Thoracic aorta (tissue), 2 donors: ENCODE results near the gene HPN. TPM values are rescaled to one million over a fixed set of nuclear protein-coding genes. Genes with fewer than 3 reads are reported as not detected.
"Not testable (repeated sequence)": the region's sequence is repeated elsewhere in the genome, so short reads cannot be mapped to it uniquely, and the experiment has no call there.

Experiments
- ATAC-seq: fragments of 150-250 bp; one replicate; pipeline ENCODE4 v1.8.0; 2017; ENCODE audit warnings: low read depth; ENCODE audit not compliant: insufficient number of reproducible peaks, low FRiP score
- DNase-seq: peaks from one replicate; pipeline ENCODE4 v3.0.0-alpha.2; 2020; ENCODE audit warnings: low spot score
- H3K27ac ChIP-seq, 2 donors: fragments of 200-600 bp; sonication (generic); 1 replicate in 1 of 2; 2 replicates in 1 of 2; pipeline ENCODE4 v1.5.1; 2016; ENCODE audit warnings: mild to moderate bottlenecking in 2 of 2, moderate library complexity in 2 of 2
- H3K27me3 ChIP-seq: fragments of 200-600 bp; sonication (generic); replicated peaks from 2 replicates; pipeline ENCODE4 v1.6.0; 2016; ENCODE audit warnings: mild to moderate bottlenecking; ENCODE audit not compliant: insufficient read depth
- H3K36me3 ChIP-seq: fragments of 200-600 bp; sonication (generic); one replicate; pipeline ENCODE4 v1.5.1; 2016
- H3K4me1 ChIP-seq, 2 donors: fragments of 200-600 bp; sonication (generic); 1 replicate in 1 of 2; 2 replicates in 1 of 2; pipeline versions ENCODE4 v1.5.1 to v1.6.0; 2016; ENCODE audit warnings: low read depth in 2 of 2, mild to moderate bottlenecking in 1 of 2; ENCODE audit not compliant: control insufficient read depth in 1 of 2
- H3K4me3 ChIP-seq: fragments of 200-600 bp; sonication (generic); 2 replicates; pipeline ENCODE4 v1.5.1; 2016; ENCODE audit warnings: mild to moderate bottlenecking
- H3K9me3 ChIP-seq: fragments of 200-600 bp; sonication (generic); 2 replicates; pipeline ENCODE4 v1.5.1; 2016
- total RNA-seq, 2 donors: library from RNA; depleted of rRNA; stranded (reverse); fragments of >200 nt; gene quantifications; one replicate each; pipeline versions ENCODE4 v1.1.0 to v1.2.3, GENCODE V29; 2016
- TF ChIP-seq, protein P1 (sequence below): fragments of 200-600 bp; sonication (generic); IDR thresholded peaks from one replicate; pipeline ENCODE4 v1.5.1; 2019; ENCODE audit warnings: antibody characterized with exemption

Gene HPN
- total RNA-seq, 2 donors from 2014 or later = 0.35 to 5.4 TPM

- no peaks in the 10 kb centered on the region for H3K4me1 ChIP-seq
- DNase-seq (no peak), ATAC-seq (no peak)
- H3K27ac ChIP-seq = no peak overlapping the region
- TF ChIP-seq, protein P1, sequence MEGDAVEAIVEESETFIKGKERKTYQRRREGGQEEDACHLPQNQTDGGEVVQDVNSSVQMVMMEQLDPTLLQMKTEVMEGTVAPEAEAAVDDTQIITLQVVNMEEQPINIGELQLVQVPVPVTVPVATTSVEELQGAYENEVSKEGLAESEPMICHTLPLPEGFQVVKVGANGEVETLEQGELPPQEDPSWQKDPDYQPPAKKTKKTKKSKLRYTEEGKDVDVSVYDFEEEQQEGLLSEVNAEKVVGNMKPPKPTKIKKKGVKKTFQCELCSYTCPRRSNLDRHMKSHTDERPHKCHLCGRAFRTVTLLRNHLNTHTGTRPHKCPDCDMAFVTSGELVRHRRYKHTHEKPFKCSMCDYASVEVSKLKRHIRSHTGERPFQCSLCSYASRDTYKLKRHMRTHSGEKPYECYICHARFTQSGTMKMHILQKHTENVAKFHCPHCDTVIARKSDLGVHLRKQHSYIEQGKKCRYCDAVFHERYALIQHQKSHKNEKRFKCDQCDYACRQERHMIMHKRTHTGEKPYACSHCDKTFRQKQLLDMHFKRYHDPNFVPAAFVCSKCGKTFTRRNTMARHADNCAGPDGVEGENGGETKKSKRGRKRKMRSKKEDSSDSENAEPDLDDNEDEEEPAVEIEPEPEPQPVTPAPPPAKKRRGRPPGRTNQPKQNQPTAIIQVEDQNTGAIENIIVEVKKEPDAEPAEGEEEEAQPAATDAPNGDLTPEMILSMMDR = no peak
- no peaks in the 10 kb centered on the region for H3K36me3 ChIP-seq
- H3K27me3 ChIP-seq = no peaks in the 10 kb centered on the region
- no peak overlapping the region for H3K4me3 ChIP-seq
- no peaks in the 10 kb centered on the region for H3K9me3 ChIP-seq
These were observed 7.4 kb downstream of the HPN start for GRCh38 chr19:35048911-35049411.

DNA sequence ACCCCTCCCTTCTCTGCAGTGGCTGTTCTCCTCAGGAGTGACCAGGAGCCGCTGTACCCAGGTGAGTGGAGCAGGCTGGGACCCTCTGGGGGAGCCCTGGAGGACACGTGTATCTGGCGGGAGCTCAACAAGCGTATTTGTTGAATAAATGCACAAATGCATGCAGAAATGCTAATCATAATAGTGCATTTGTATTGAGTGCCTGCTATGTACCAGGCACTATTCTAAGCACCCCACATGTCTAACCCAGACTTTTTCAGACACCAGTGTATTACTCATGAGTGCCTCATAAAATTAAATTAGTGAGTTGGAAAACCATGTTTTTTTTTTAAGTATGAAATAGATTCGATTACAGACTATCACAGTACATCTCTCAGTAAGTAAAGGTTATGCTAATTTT, 7.9 kb downstream of the HPN start:
- Histone ChIP-seq H3K36me3 (no peaks in the 10 kb centered on the region), H3K4me1 (no peaks in the 10 kb centered on the region), H3K27me3 (no peaks in the 10 kb centered on the region), H3K9me3 (no peaks in the 10 kb centered on the region), H3K27ac (no peak overlapping the region), H3K4me3 (no peak overlapping the region)
- TF ChIP-seq, protein P1 = no peak
- ATAC-seq (no peak), DNase-seq (no peak)

DNA sequence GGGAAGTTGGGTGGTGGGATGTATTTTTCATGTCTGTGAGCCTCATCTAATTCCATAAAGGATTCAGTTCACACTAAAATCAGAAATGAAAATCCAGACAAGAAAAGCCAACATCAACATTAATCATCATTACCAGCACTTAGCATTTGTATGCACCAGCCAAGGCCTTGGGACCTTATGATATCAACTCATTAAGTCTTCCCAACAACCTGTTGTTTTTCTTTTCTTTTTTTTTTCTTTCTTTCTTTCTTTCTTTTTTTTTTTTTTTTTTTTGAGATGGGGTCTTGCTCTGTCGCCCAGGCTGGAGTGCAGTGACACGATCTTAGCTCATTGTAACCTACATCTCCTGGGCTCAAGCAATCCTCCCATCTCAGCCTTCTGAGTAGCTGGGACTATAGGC, 9.1 kb downstream of the HPN start:
- H3K36me3 ChIP-seq, H3K4me1 ChIP-seq, H3K27ac ChIP-seq, H3K9me3 ChIP-seq, DNase-seq, H3K4me3 ChIP-seq, ATAC-seq, H3K27me3 ChIP-seq: not testable (repeated sequence)

GRCh38 chr19:35051268-35051667, 9.7 kb downstream of the HPN start:
- H3K9me3 ChIP-seq, H3K27me3 ChIP-seq, ATAC-seq, H3K4me3 ChIP-seq, H3K27ac ChIP-seq, H3K4me1 ChIP-seq, H3K36me3 ChIP-seq, DNase-seq: not testable (repeated sequence)

DNA sequence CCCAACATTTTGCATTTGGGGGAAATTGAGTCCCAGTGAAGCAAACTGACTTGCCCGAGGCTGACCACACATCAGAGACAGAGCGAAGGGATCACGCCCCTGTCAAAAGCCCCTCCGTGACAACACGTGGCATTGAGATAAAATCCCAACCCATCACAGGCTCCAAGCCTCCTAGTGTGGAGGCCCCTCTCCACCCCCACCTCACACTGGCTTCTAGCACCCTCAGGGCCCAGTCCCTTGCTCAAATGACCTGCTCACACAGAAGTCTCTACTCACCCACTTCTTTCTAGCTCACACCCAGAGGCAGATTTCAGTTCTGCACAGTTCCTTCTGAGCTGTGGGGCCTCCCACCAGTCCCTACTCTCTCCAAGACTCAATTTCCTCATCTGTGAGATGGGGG, 10.3 kb downstream of the HPN start:
- ATAC-seq (no peak), DNase-seq (no peak)
- Histone ChIP-seq H3K9me3 (no peaks in the 10 kb centered on the region), H3K27ac (no peak overlapping the region), H3K36me3 (no peaks in the 10 kb centered on the region), H3K27me3 (no peaks in the 10 kb centered on the region), H3K4me1 (no peaks in the 10 kb centered on the region), H3K4me3 (no peak overlapping the region)
- TF ChIP-seq, protein P1 = no peak

DNA sequence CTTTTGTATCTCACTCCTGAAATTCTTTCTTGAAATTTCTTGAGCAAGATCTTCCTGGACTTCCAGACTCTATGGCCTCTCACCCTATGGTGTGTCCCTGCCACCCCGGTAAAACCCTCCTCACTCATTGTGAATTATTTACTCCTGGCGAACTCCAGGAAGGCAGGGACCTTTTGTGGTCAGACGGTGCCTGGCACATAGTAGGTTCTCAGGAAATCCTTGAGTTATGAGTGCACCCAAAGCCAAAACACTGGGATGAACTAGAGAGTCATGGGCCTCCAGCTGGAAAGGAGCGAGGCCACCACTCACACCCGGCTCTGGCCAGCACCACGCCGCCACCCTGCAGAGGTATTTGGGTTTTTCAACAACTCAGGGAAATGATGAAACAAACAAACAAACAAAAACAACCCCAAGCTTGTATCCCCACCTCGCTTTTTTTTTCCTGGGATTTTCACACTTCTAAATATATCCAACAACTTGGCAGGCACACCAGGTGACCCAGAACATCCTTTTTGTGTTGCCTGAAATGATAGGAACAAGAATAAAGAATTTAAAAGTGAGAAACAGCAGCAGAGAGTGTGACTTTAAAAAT, 11.2 kb downstream of the HPN start:
- TF ChIP-seq, protein P1 = no peak
- H3K27ac ChIP-seq = no peak overlapping the region
- H3K9me3 ChIP-seq = no peaks in the 10 kb centered on the region
- H3K36me3 ChIP-seq = no peaks in the 10 kb centered on the region
- DNase-seq (no peak), ATAC-seq (no peak)
- no peaks in the 10 kb centered on the region for H3K4me1 ChIP-seq
- no peaks in the 10 kb centered on the region for H3K27me3 ChIP-seq
- H3K4me3 ChIP-seq = no peak overlapping the region
